Rectal smooth muscle tissue (tissue), 1 donor: ENCODE measurements around the gene CST7.

Experiments used
- H3K27ac ChIP-seq: one replicate; pipeline ENCODE4 v1.7.0; 2013; ENCODE audit warnings: low read depth, low read length, inconsistent platforms
- H3K27me3 ChIP-seq: one replicate; pipeline ENCODE4 v1.7.0; 2013; ENCODE audit warnings: low read length; ENCODE audit not compliant: control insufficient read depth, insufficient read depth
- H3K36me3 ChIP-seq: one replicate; pipeline ENCODE4 v1.7.0; 2013; ENCODE audit warnings: low read length; ENCODE audit not compliant: control insufficient read depth, insufficient read depth
- H3K4me1 ChIP-seq: one replicate; pipeline ENCODE4 v1.7.0; 2013; ENCODE audit warnings: low read length; ENCODE audit not compliant: control insufficient read depth, insufficient read depth
- H3K4me3 ChIP-seq: one replicate; pipeline ENCODE4 v1.7.0; 2013; ENCODE audit warnings: low read length
- H3K9ac ChIP-seq: one replicate; pipeline ENCODE4 v1.7.0; 2013; ENCODE audit warnings: low read length

CST7 gene

GRCh38 chr20:24965065-24965919 lies 16.2 kb downstream of the CST7 start:
- H3K4me1 ChIP-seq, result no peaks in the 10 kb centered on the region
- H3K27me3 ChIP-seq, result no peaks in the 10 kb centered on the region
- H3K27ac ChIP-seq, result no peak overlapping the region
- no peak overlapping the region for H3K4me3 ChIP-seq
- peaks cover 29% of the 10 kb centered on the region for H3K36me3 ChIP-seq
- H3K9ac ChIP-seq, result no peak overlapping the region

GRCh38 chr20:24966317-24967012 lies 17.4 kb downstream of the CST7 start:
- Histone ChIP-seq H3K27ac (no peak overlapping the region), H3K9ac (no peak overlapping the region), H3K4me3 (no peak overlapping the region), H3K36me3 (peaks cover 31% of the 10 kb centered on the region), H3K27me3 (no peaks in the 10 kb centered on the region), H3K4me1 (no peaks in the 10 kb centered on the region)

DNA sequence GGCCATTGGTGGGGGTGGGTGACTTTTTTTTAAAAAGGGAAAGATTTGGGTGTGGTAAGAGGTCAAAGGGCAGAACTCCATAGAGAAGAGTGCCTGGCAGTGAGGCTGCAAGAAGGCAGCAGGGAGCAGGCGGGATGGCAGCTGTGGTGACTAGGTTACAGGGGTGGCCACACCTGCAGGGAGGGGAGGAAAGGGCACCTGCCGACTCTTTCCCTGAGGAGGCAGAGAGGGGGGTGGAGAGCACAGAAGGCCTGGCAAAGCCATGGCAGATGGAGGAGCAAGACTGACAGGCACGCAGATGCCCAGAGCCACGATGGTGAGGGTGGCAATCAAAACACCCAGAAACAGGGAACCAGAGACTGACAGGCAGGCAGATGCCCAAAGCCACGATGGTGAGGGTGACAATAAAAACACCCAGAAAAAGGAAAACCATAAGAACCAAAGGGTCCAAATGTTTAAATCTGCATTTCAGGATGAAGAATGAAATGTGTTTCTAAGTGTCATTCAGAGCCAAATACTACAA lies 19.3 kb downstream of the CST7 start:
- H3K9ac ChIP-seq, result no peak overlapping the region
- H3K27ac ChIP-seq, result no peak overlapping the region
- H3K27me3 ChIP-seq, result no peaks in the 10 kb centered on the region
- H3K4me1 ChIP-seq, result no peaks in the 10 kb centered on the region
- peaks cover 36% of the 10 kb centered on the region for H3K36me3 ChIP-seq
- H3K4me3 ChIP-seq, result no peak overlapping the region

DNA sequence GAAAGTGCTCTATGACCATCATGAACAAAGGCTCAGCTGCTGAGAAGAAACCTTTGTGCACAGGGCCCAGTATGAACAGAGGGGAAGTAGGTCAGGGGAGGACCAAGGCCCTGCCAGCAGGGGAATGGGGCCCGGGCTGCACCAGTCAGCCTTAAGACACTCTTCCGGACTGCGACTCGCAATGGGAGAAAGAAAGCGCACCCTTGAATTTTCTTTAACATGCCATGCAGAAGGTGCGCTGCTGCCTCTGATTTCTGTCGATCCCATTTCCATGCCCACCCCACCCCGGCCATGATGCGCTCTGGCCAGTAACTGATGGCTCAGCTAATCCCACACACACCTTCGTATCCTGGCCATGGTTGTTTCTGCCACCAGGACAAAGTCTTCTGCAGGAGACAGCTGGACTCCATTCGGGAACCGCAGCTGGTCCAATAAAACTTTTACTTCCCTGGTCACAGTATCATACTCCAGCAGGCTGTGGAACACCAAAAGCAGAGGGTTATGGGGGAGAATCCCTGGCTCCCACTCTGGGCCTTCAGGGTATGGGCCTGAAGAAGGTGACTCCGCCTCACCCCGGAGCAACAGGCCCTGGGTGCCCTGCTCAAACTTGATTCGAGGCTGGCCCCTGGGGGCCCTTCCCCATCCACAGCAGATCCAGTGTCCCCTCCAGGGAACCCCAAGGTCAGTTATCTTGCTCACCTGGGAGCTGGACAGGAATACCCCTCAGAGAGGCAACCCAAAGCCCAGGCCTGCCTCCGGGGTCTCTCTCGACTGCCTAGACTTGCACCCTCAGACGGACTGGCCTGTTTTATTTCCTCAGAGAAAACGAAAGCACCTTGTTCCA lies 20.3 kb downstream of the CST7 start:
- Histone ChIP-seq H3K27ac (no peak overlapping the region), H3K27me3 (no peaks in the 10 kb centered on the region), H3K36me3 (peaks cover 30% of the 10 kb centered on the region), H3K4me3 (no peak overlapping the region), H3K9ac (no peak overlapping the region), H3K4me1 (no peaks in the 10 kb centered on the region)

- no peak overlapping the region for H3K9ac ChIP-seq
- H3K27ac ChIP-seq, result no peak overlapping the region
- H3K4me3 ChIP-seq, result no peak overlapping the region
- H3K27me3 ChIP-seq, result no peaks in the 10 kb centered on the region
- H3K4me1 ChIP-seq, result no peaks in the 10 kb centered on the region
- H3K36me3 ChIP-seq, result peaks cover 28% of the 10 kb centered on the region
Measured at GRCh38 chr20:24970030-24970553, 21.0 kb downstream of the CST7 start.

GRCh38 chr20:24970754-24971153 lies 21.7 kb downstream of the CST7 start:
- no peak overlapping the region for H3K4me3 ChIP-seq
- no peaks in the 10 kb centered on the region for H3K4me1 ChIP-seq
- no peaks in the 10 kb centered on the region for H3K27me3 ChIP-seq
- H3K9ac ChIP-seq, result no peak overlapping the region
- peaks cover 23% of the 10 kb centered on the region for H3K36me3 ChIP-seq
- no peak overlapping the region for H3K27ac ChIP-seq

GRCh38 chr20:24971376-24972101 lies 22.5 kb downstream of the CST7 start:
- Histone ChIP-seq H3K27ac (no peak overlapping the region), H3K4me3 (no peak overlapping the region), H3K36me3 (peaks cover 21% of the 10 kb centered on the region), H3K9ac (no peak overlapping the region), H3K27me3 (no peaks in the 10 kb centered on the region), H3K4me1 (no peaks in the 10 kb centered on the region)

DNA sequence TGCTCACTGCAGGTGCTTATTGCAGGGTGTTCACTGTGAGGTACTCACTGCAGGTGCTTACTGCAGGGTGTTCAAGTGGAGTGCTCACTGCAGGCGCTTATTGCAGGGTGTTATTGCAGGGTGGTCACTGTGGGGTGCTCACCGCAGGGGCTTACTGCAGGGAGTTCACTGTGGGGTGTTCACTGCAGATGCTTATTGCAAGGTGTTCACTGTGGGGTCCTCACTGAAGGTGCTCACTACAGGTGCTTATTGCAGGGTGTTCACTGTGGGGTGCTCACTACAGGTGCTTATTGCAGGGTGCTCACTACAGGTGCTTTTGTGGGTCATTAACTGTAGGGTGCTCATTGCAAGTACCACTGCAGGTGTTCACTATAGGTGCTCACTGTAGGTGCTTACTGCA lies 23.3 kb downstream of the CST7 start:
- H3K4me1 ChIP-seq, result no peaks in the 10 kb centered on the region
- no peak overlapping the region for H3K9ac ChIP-seq
- H3K36me3 ChIP-seq, result peaks cover 21% of the 10 kb centered on the region
- H3K27ac ChIP-seq, result no peak overlapping the region
- H3K4me3 ChIP-seq, result no peak overlapping the region
- H3K27me3 ChIP-seq, result no peaks in the 10 kb centered on the region

DNA sequence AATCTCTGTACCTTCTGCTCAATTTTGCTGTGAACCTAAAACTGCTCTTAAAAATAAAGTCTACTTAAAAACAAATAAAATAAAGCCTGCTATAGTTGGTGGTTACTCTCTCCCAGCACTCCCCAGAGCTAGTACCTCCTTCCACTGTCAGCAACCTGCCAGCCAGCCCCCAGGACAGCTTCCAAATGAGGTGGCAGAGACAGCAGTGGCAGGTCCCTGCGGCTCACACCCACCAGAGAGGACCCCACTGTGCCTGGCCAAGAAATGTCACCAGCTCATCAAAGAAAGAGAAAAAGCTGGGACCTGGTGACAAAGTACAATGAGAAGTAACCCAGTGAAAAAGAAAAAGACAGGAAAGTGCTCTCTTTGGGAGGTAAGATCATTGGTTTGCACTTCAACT lies 28.3 kb downstream of the CST7 start:
- Histone ChIP-seq H3K36me3 (peaks cover 19% of the 10 kb centered on the region), H3K4me1 (no peaks in the 10 kb centered on the region), H3K27ac (no peak overlapping the region), H3K27me3 (no peaks in the 10 kb centered on the region), H3K9ac (no peak overlapping the region), H3K4me3 (no peak overlapping the region)

GRCh38 chr20:24977797-24978196 lies 28.7 kb downstream of the CST7 start:
- Histone ChIP-seq H3K4me3 (no peak overlapping the region), H3K27me3 (no peaks in the 10 kb centered on the region), H3K27ac (no peak overlapping the region), H3K36me3 (peaks cover 14% of the 10 kb centered on the region), H3K9ac (no peak overlapping the region), H3K4me1 (no peaks in the 10 kb centered on the region)

DNA sequence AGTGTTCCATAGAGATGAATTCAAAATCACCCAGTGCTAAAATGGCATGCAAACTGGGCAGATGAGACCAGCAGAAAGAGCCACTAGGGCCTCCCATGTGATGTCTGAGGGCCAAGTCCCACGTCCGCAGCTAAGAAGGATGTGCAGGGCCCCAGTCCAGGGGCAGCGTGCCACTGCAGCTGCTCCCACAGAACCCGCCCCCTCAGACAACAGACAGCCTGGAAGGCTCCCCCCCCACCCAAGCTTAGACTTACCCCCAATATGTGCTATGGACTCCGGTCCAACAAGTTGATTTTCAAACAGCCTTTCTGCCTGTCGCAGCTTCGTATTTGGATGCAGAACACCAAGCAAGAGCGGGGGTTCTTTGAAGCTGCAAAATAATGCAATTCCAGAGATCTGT lies 29.4 kb downstream of the CST7 start:
- Histone ChIP-seq H3K4me3 (no peak overlapping the region), H3K27ac (no peak overlapping the region), H3K27me3 (no peaks in the 10 kb centered on the region), H3K4me1 (no peaks in the 10 kb centered on the region), H3K9ac (no peak overlapping the region), H3K36me3 (peaks cover 14% of the 10 kb centered on the region)
